ENCODE results near the gene EVL. TPM values are rescaled to one million over a fixed set of nuclear protein-coding genes. Genes with fewer than 3 reads are reported as not detected.

The EVL gene
- total RNA-seq, 2 experiments from 2014 or later, result 206 to 298 TPM

DNA sequence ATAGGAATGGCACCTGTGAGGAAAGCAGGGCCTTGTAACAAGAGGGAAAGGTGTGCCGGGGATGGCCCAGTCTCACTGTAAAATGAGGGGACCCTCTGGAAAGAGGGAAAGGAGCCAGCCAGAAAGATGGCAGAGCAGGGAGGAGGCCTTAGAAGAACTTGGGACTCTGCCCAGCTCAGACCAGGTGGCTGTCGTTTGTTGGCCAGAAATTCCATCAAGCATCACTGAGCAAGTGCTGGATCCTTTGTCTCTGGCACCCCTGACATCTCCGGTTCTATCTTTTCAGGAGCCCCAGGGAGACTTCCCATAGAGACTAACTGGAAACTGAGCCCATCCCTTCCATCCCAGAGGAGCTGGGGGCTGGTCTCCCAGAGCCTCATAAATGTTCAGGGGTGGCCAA is 50.9 kb downstream of the EVL start:
- intact Hi-C loops (cut with micrococcal nuclease; ENCODE audit: unreplicated experiment), result no loop called here
- no TSS peak for BruUV-seq (replicated peaks)
- TF ChIP-seq, protein P1, sequence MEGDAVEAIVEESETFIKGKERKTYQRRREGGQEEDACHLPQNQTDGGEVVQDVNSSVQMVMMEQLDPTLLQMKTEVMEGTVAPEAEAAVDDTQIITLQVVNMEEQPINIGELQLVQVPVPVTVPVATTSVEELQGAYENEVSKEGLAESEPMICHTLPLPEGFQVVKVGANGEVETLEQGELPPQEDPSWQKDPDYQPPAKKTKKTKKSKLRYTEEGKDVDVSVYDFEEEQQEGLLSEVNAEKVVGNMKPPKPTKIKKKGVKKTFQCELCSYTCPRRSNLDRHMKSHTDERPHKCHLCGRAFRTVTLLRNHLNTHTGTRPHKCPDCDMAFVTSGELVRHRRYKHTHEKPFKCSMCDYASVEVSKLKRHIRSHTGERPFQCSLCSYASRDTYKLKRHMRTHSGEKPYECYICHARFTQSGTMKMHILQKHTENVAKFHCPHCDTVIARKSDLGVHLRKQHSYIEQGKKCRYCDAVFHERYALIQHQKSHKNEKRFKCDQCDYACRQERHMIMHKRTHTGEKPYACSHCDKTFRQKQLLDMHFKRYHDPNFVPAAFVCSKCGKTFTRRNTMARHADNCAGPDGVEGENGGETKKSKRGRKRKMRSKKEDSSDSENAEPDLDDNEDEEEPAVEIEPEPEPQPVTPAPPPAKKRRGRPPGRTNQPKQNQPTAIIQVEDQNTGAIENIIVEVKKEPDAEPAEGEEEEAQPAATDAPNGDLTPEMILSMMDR (conservative IDR thresholded peaks at IDR 0.05; ENCODE audit: low read length), result no peak
- TF ChIP-seq EZH2phosphoT487 (IDR thresholded peaks at IDR 0.05; ENCODE audit: borderline replicate concordance, low read depth, low read length), result no peak
- no peak overlapping the region for H2AFZ ChIP-seq (ENCODE audit: low read length)
- H4K20me1 ChIP-seq (ENCODE audit: insufficient read depth, low read length), result no peaks in the 10 kb centered on the region
- ChIA-PET CTCF (ENCODE audit: unreplicated experiment) (no interaction called here), POLR2A (interaction anchor here (0.7 kb wide), 1 partner anchor 1412 kb away, joined by 4 read pairs; no protein-coding TSS in a partner anchor)
- DNase-seq (ENCODE audit: low spot score), result no peak
- no peak overlapping the region for H3K4me3 ChIP-seq (ENCODE audit: low read depth, low read length, poor library complexity, severe bottlenecking)
- H3K79me2 ChIP-seq (ENCODE audit: insufficient read depth, low read depth, low read length), result no peaks in the 10 kb centered on the region
- H3K9me2 ChIP-seq (ENCODE audit: insufficient read depth, low read length), result no peaks in the 10 kb centered on the region
- peaks cover 14% of the 10 kb centered on the region for H3K4me1 ChIP-seq (ENCODE audit: insufficient read depth, low read length, poor library complexity, severe bottlenecking)
- H3K9me3 ChIP-seq (ENCODE audit: low read length), result no peaks in the 10 kb centered on the region
- peaks cover 45% of the 10 kb centered on the region; the same call in 1 of the 2 replicates for H3K36me3 ChIP-seq (ENCODE audit: insufficient read depth, low read length)
- no peak overlapping the region for H3K4me2 ChIP-seq (ENCODE audit: low read length)
- no peak overlapping the region for H3K27ac ChIP-seq (ENCODE audit: low read depth, low read length, poor library complexity, severe bottlenecking)

DNA sequence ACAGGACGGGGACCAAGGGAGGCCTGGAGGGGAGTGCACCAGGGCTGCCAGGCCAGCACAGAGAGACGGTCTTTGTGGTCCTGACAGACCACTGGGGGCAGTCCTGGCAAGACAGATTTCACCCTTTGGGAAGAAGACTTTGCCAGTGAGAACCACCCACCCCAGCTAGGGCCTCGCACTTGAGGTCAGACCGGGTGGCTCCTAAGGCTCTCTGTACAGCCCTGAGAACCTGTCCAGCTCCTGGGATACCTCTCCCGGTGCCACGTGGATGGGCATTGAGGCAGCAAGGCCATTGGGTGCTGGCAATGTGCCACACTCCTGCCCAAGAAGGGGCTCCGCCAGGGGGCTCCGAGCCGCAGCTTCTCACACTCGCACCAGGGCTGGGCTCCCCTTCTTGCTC is 51.8 kb downstream of the EVL start:
- POLR2A ChIA-PET, result interaction anchor here (0.6 kb wide), 1 partner anchor 398 kb away, joined by 3 read pairs; no protein-coding TSS in a partner anchor
- H3K4me1 ChIP-seq (ENCODE audit: insufficient read depth, low read length, poor library complexity, severe bottlenecking), result peaks cover 14% of the 10 kb centered on the region
- CTCF ChIA-PET (ENCODE audit: unreplicated experiment), result no interaction called here
- no peak overlapping the region for H3K4me2 ChIP-seq (ENCODE audit: low read length)
- intact Hi-C loops (cut with micrococcal nuclease; ENCODE audit: unreplicated experiment), result no loop called here
- H3K36me3 ChIP-seq (ENCODE audit: insufficient read depth, low read length), result peaks cover 38% of the 10 kb centered on the region; the same call in 1 of the 2 replicates
- TF ChIP-seq, protein P1 (conservative IDR thresholded peaks at IDR 0.05; ENCODE audit: low read length), result no peak
- TF ChIP-seq EZH2phosphoT487 (IDR thresholded peaks at IDR 0.05; ENCODE audit: borderline replicate concordance, low read depth, low read length), result no peak
- no peaks in the 10 kb centered on the region for H3K9me3 ChIP-seq (ENCODE audit: low read length)
- no peaks in the 10 kb centered on the region for H3K79me2 ChIP-seq (ENCODE audit: insufficient read depth, low read depth, low read length)
- no peaks in the 10 kb centered on the region for H4K20me1 ChIP-seq (ENCODE audit: insufficient read depth, low read length)
- peak overlapping the region; percentile 21 for H3K27ac ChIP-seq (ENCODE audit: low read depth, low read length, poor library complexity, severe bottlenecking)
- no peaks in the 10 kb centered on the region for H3K9me2 ChIP-seq (ENCODE audit: insufficient read depth, low read length)
- DNase-seq (ENCODE audit: low spot score), result no peak
- no peak overlapping the region for H3K4me3 ChIP-seq (ENCODE audit: low read depth, low read length, poor library complexity, severe bottlenecking)
- no peak overlapping the region for H2AFZ ChIP-seq (ENCODE audit: low read length)
- no TSS peak for BruUV-seq (replicated peaks)

DNA sequence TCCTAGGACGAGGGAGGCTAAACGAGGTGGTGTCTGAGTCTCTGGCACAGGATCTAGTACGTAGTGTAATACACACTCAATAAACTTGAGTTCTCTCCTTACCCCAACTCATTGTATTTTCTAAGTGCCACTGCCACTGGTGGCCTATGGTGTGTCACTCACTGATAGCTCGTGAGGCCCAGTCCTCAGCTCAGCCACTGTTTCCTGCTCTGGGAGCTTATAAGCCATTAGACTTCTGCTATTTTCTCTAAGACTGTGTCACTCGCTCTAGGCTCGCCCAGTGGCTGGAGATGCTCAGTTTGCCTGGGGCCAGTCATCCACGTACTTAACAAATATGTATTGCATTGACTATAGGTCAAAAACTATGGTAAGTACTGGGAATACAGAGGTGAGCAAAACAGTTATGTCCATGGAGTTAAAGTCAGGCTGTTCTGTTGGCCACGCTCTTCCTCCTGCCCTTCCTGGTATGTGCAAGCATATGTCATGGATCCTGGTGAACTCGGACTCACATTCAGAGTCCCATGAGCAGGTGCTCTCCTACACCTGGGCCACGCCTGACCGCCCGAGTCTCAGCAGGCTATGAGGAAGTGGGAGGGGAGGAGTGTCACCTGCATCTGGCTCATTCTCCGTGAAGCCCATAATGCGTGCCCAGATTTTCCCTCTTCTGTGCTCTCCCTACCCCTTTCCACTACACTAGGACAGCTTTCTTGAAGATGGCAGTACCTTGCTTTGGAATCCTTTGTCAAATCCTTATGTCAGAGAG is 52.6 kb downstream of the EVL start:
- CTCF ChIA-PET (ENCODE audit: unreplicated experiment), result interaction anchor here (0.6 to 1.1 kb wide), 3 partner anchors 10 to 80 kb away, joined by 3 read pairs; no protein-coding TSS in a partner anchor
- H3K4me2 ChIP-seq (ENCODE audit: low read length), result no peak overlapping the region

More for the DNA sequence above, 52.6 kb downstream of the EVL start:
- peak; percentile 52 for DNase-seq (ENCODE audit: low spot score)
- H3K9me3 ChIP-seq (ENCODE audit: low read length), result no peaks in the 10 kb centered on the region
- H3K4me1 ChIP-seq (ENCODE audit: insufficient read depth, low read length, poor library complexity, severe bottlenecking), result peaks cover 14% of the 10 kb centered on the region
- POLR2A ChIA-PET, result interaction anchor here (0.8 kb wide), 1 partner anchor 80 kb away, joined by 3 read pairs; no protein-coding TSS in a partner anchor
- no peaks in the 10 kb centered on the region for H4K20me1 ChIP-seq (ENCODE audit: insufficient read depth, low read length)
- no TSS peak for BruUV-seq (replicated peaks)
- H2AFZ ChIP-seq (ENCODE audit: low read length), result no peak overlapping the region
- no peaks in the 10 kb centered on the region for H3K9me2 ChIP-seq (ENCODE audit: insufficient read depth, low read length)
- no peak for TF ChIP-seq EZH2phosphoT487 (IDR thresholded peaks at IDR 0.05; ENCODE audit: borderline replicate concordance, low read depth, low read length)
- TF ChIP-seq, protein P1 (conservative IDR thresholded peaks at IDR 0.05; ENCODE audit: low read length), result no peak
- H3K79me2 ChIP-seq (ENCODE audit: insufficient read depth, low read depth, low read length), result no peaks in the 10 kb centered on the region
- H3K4me3 ChIP-seq (ENCODE audit: low read depth, low read length, poor library complexity, severe bottlenecking), result no peak overlapping the region
- H3K27ac ChIP-seq (ENCODE audit: low read depth, low read length, poor library complexity, severe bottlenecking), result peak overlapping the region; percentile 21
- H3K36me3 ChIP-seq (ENCODE audit: insufficient read depth, low read length), result peaks cover 41% of the 10 kb centered on the region; the same call in 1 of the 2 replicates
- intact Hi-C loops (cut with micrococcal nuclease; ENCODE audit: unreplicated experiment), result no loop called here
